ENCODE results near the gene HHAT. TPM values are rescaled to one million over a fixed set of nuclear protein-coding genes. Genes with fewer than 3 reads are reported as not detected.

HHAT gene
- total RNA-seq, 1 donor from 2014 or later = 13.7 TPM

DNA sequence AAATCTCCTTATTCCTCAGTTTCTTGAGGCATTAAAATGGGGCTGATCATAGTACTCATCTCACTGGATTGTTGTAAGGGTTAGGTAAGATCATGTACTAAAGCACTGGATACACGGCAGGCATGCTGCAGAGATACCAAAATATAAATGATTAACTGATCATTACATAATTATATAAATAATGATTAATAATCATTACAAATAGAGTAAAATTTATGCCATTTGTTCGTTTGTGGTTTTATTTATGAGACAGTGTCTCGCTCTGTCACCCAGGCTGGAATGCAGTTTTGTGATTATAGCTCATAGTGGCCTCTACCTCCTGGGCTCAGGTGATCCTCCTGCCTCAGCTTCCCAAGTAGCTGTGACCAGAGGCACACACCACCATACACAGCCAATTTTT is 140.7 kb downstream of the HHAT start:
- no peak for DNase-seq (ENCODE audit: low read depth)
- H3K4me3 ChIP-seq (ENCODE audit: low read depth, low read length) = no peak overlapping the region
- TF ChIP-seq, protein P1, sequence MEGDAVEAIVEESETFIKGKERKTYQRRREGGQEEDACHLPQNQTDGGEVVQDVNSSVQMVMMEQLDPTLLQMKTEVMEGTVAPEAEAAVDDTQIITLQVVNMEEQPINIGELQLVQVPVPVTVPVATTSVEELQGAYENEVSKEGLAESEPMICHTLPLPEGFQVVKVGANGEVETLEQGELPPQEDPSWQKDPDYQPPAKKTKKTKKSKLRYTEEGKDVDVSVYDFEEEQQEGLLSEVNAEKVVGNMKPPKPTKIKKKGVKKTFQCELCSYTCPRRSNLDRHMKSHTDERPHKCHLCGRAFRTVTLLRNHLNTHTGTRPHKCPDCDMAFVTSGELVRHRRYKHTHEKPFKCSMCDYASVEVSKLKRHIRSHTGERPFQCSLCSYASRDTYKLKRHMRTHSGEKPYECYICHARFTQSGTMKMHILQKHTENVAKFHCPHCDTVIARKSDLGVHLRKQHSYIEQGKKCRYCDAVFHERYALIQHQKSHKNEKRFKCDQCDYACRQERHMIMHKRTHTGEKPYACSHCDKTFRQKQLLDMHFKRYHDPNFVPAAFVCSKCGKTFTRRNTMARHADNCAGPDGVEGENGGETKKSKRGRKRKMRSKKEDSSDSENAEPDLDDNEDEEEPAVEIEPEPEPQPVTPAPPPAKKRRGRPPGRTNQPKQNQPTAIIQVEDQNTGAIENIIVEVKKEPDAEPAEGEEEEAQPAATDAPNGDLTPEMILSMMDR (conservative IDR thresholded peaks at IDR 0.05; ENCODE audit: low read depth, low read length) = no peak

DNA sequence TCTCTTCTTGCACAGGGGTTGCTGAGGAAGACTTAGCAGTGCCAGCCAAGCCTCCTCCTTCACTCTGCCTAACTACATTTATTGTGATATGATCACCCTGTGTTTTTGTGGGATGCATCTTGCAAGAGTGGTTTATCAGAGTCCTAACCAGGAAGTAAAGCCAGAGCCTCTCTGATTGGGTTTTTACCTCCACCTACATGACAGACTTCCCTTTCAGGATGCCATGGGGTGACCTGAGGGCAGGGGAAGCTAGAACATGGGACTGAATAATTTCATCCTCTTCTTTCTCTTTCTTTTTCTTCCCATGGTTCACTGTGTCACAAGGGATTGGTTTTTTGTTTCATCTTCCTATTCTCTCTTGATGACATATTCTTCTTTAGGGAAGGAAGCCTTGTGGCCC is 146.6 kb downstream of the HHAT start:
- TF ChIP-seq, protein P1 (conservative IDR thresholded peaks at IDR 0.05; ENCODE audit: low read depth, low read length) = no peak
- DNase-seq (ENCODE audit: low read depth) = no peak
- H3K4me3 ChIP-seq (ENCODE audit: low read depth, low read length) = no peak overlapping the region

DNA sequence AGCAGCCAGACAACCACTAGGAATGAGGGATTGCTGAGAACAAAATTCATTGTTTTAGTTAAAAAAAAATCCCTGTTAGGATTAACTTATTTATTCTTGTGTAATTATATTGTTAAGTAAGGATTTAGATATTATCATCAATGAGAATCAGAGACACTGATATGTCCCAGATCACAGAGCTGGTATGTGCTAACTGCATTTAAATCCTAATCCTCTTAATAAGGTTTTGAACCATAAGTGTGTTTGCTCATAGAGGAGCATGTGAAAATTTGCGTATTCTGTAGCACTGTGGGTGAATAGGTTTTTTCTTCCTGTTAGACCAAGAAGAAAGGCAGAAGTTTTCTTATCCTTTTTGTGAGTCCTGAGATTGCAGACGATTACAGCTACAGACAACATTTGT is 147.1 kb downstream of the HHAT start:
- no peak for DNase-seq (ENCODE audit: low read depth)
- H3K4me3 ChIP-seq (ENCODE audit: low read depth, low read length) = no peak overlapping the region
- TF ChIP-seq, protein P1 (conservative IDR thresholded peaks at IDR 0.05; ENCODE audit: low read depth, low read length) = no peak

DNA sequence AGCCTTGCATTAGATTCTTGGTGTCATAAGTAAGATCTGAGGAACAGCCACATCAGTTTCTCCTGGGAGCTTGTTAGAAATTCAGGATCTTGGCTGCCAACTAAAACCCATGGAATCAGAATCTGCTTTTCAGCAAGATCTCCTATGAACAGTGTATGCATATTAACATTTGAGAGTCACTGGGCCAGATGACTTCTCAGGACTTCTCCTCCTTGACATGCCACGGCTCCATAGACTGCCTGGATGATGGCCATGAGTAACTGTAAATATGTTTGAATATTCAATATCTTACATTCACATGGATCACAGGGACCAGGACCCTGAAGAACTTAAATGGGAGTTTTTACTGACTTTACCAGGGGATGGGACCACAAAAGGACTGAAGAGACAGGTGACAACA is 148.0 kb downstream of the HHAT start:
- TF ChIP-seq, protein P1 (conservative IDR thresholded peaks at IDR 0.05; ENCODE audit: low read depth, low read length) = no peak
- DNase-seq (ENCODE audit: low read depth) = no peak
- no peak overlapping the region for H3K4me3 ChIP-seq (ENCODE audit: low read depth, low read length)

DNA sequence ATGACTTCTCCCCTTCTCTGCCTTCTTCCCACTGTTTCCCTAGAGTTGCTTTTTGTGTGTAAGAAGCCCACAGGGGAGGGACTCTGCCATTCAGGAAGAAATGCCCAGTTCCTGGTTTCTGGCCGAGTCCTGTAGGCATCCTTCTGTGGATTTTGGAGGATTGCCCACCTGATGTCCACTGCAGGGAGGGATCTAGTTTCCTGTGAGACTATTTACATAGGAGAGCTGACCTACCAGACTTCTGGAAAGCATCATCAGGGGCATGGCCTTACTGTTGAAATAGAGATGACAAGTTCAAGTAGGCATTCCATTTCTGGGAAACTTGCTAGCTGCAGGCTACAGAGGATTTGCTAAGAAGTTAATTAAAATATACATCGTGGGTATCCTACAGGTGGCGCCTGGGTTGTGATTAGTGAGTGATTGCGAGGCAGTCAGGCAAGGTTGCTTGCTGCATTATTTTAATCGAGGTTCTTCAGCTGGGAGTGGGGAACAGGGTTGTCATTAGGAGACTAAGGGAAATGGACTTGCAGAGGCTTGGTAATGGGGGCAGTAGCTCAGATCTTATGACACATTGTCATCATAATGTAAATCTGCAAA is 148.7 kb downstream of the HHAT start:
- DNase-seq (ENCODE audit: low read depth) = no peak
- TF ChIP-seq, protein P1 (conservative IDR thresholded peaks at IDR 0.05; ENCODE audit: low read depth, low read length) = no peak

DNA sequence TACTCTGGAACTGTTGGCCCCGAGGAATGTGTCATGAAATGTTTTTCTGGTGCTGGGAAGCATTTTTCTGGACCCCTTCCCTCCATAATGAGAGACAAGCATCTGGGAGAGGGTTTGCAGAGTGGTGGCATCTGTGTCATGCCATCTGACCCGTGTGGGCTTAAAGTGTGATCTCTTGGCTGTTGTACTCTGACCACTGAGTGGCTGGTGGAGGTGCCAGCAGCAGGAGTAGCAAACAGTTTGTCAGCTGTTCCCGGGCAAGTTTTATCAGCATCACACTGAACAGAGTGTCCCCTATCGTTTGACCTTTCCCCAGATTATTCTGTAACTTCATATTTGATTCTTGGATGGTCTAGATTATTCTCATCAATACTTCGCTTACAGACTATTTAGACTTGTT is 150.1 kb downstream of the HHAT start:
- TF ChIP-seq, protein P1 (conservative IDR thresholded peaks at IDR 0.05; ENCODE audit: low read depth, low read length) = no peak
- H3K4me3 ChIP-seq (ENCODE audit: low read depth, low read length) = no peak overlapping the region
- no peak for DNase-seq (ENCODE audit: low read depth)

More for the DNA sequence above, 148.7 kb downstream of the HHAT start:
- no peak overlapping the region for H3K4me3 ChIP-seq (ENCODE audit: low read depth, low read length)

DNA sequence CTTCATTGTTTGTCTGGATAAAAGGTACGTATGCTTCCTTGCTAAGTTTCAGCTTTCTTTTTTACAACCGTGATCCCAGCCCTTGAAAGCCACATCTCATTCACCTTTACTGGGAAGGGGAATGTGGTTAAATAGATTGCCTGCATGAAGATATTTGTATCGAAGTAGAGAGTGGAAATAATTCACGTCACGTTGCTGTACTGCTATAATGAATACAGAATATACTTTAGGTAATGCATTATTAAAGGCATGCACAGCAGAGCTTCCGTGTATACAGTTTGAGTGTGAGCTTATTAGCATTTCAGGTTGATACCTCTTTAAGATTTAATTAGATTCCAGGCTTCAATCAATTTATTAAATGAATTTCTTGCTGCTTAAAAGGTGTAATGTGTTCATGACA is 153.8 kb downstream of the HHAT start:
- TF ChIP-seq, protein P1 (conservative IDR thresholded peaks at IDR 0.05; ENCODE audit: low read depth, low read length) = no peak
- H3K4me3 ChIP-seq (ENCODE audit: low read depth, low read length) = no peak overlapping the region
- no peak for DNase-seq (ENCODE audit: low read depth)

Data from epithelial cell of proximal tubule (primary cell).